HG02763 (cell line): ENCODE results near the gene DPP9.
"Not testable (repeated sequence)": the region's sequence is repeated elsewhere in the genome, so short reads cannot be mapped to it uniquely, and the experiment has no call there.

Source experiments
- ATAC-seq: cut with Tn5 transposase; IDR thresholded peaks from one replicate; pipeline ENCODE4 v1.9.1; 2021; ENCODE audit warnings: mild to moderate bottlenecking, moderate library complexity; ENCODE audit not compliant: unreplicated experiment

Gene DPP9

GRCh38 chr19:4691373-4691772, 32.3 kb downstream of the DPP9 start:
- no peak for ATAC-seq

- ATAC-seq: no peak
Observed at GRCh38 chr19:4690361-4690760, 33.3 kb downstream of the DPP9 start.

GRCh38 chr19:4689403-4689802, 34.2 kb downstream of the DPP9 start:
- ATAC-seq: no peak

- no peak for ATAC-seq
Observed at GRCh38 chr19:4688587-4688986, 35.1 kb downstream of the DPP9 start.

GRCh38 chr19:4687396-4687795, 36.2 kb downstream of the DPP9 start:
- no peak for ATAC-seq

- ATAC-seq: no peak
Observed at GRCh38 chr19:4686700-4687099, 36.9 kb downstream of the DPP9 start.

- no peak for ATAC-seq
Observed at GRCh38 chr19:4684312-4685095, 39.1 kb downstream of the DPP9 start.

GRCh38 chr19:4682417-4683200, 41.0 kb downstream of the DPP9 start:
- ATAC-seq: no peak

- ATAC-seq: not testable (repeated sequence)
Observed at GRCh38 chr19:4680021-4680420, 43.6 kb downstream of the DPP9 start.

- ATAC-seq: no peak
Observed at GRCh38 chr19:4678881-4679790, 44.5 kb downstream of the DPP9 start.

- no peak for ATAC-seq
Observed at GRCh38 chr19:4676955-4677731, 46.5 kb downstream of the DPP9 start.

- ATAC-seq: no peak
Observed at GRCh38 chr19:4675346-4675745, 48.3 kb downstream of the DPP9 start.

GRCh38 chr19:4673726-4674125, 49.9 kb downstream of the DPP9 start:
- no peak for ATAC-seq

- no peak for ATAC-seq
Observed at GRCh38 chr19:4673216-4673615, 50.4 kb downstream of the DPP9 start.

- ATAC-seq: no peak
Observed at GRCh38 chr19:4671185-4671851, 52.3 kb downstream of the DPP9 start.

GRCh38 chr19:4669723-4670480, 53.7 kb downstream of the DPP9 start, which contains the start of gene MYDGF:
Gene MYDGF (minus strand): TSS chr19:4670342. CDS start chr19:4670334, 8 bp downstream.
- ATAC-seq: peak; percentile 87

- no peak for ATAC-seq
Observed at GRCh38 chr19:4664642-4665041, 59.0 kb downstream of the DPP9 start.

- ATAC-seq: no peak
Observed at GRCh38 chr19:4662812-4663211, 60.8 kb downstream of the DPP9 start.
